Measurements from ENCODE around the gene TAF15.
A peak's percentile ranks its signal among the peaks of the same experiment; 100 is the strongest.

Gene TAF15

DNA sequence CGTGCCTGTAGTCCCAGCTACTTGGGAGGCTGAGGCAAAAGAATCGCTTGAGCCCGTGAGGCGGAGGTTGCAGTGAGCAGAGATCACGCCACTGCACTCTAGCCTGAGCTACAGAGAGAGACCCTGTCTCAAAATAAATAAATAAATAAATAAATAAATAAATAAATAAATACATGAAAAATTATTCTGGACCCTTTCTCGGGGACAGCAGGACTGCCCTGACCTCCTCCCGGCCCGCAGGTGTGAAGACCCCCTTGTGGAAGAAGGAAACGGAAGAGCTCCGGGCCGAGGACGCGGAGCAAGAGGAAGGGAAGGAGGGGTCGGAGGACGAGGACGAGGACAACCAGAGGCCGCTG is 45.5 kb upstream of the TAF15 start:
- no peaks in the 10 kb centered on the region for H3K9me3 ChIP-seq (ENCODE audit: control insufficient read depth, insufficient read depth, low read length)
- H3K79me2 ChIP-seq (ENCODE audit: control insufficient read depth, low read length): no peaks in the 10 kb centered on the region
- peaks cover 6% of the 10 kb centered on the region; the same call in 1 of the 2 replicates for H3K27me3 ChIP-seq (ENCODE audit: control insufficient read depth, low read length)
- TF ChIP-seq, protein P1, sequence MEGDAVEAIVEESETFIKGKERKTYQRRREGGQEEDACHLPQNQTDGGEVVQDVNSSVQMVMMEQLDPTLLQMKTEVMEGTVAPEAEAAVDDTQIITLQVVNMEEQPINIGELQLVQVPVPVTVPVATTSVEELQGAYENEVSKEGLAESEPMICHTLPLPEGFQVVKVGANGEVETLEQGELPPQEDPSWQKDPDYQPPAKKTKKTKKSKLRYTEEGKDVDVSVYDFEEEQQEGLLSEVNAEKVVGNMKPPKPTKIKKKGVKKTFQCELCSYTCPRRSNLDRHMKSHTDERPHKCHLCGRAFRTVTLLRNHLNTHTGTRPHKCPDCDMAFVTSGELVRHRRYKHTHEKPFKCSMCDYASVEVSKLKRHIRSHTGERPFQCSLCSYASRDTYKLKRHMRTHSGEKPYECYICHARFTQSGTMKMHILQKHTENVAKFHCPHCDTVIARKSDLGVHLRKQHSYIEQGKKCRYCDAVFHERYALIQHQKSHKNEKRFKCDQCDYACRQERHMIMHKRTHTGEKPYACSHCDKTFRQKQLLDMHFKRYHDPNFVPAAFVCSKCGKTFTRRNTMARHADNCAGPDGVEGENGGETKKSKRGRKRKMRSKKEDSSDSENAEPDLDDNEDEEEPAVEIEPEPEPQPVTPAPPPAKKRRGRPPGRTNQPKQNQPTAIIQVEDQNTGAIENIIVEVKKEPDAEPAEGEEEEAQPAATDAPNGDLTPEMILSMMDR (IDR thresholded peaks at IDR 0.05; ENCODE audit: low read depth, low read length, poor library complexity, severe bottlenecking): no peak
- TF ChIP-seq EZH2phosphoT487 (IDR thresholded peaks at IDR 0.05; ENCODE audit: borderline replicate concordance, low read length): no peak
- no peaks in the 10 kb centered on the region for H3K9me2 ChIP-seq (replicated peaks; ENCODE audit: control insufficient read depth, low read length)
- no peaks in the 10 kb centered on the region for H3K36me3 ChIP-seq (ENCODE audit: control insufficient read depth, low read length)
- H3K4me2 ChIP-seq (ENCODE audit: low read length): peak overlapping the region; percentile 92
- H3K27ac ChIP-seq (ENCODE audit: low read depth, low read length): no peak overlapping the region
- peaks cover 12% of the 10 kb centered on the region for H3K4me1 ChIP-seq (ENCODE audit: control insufficient read depth, low read length)
- no peaks in the 10 kb centered on the region for H3F3A ChIP-seq (ENCODE audit: control insufficient read depth, insufficient read depth)
- H4K20me1 ChIP-seq (ENCODE audit: control insufficient read depth, insufficient read depth, low read depth, low read length): no peaks in the 10 kb centered on the region
- H3K4me3 ChIP-seq (ENCODE audit: low read length): peak overlapping the region; percentile 83

DNA sequence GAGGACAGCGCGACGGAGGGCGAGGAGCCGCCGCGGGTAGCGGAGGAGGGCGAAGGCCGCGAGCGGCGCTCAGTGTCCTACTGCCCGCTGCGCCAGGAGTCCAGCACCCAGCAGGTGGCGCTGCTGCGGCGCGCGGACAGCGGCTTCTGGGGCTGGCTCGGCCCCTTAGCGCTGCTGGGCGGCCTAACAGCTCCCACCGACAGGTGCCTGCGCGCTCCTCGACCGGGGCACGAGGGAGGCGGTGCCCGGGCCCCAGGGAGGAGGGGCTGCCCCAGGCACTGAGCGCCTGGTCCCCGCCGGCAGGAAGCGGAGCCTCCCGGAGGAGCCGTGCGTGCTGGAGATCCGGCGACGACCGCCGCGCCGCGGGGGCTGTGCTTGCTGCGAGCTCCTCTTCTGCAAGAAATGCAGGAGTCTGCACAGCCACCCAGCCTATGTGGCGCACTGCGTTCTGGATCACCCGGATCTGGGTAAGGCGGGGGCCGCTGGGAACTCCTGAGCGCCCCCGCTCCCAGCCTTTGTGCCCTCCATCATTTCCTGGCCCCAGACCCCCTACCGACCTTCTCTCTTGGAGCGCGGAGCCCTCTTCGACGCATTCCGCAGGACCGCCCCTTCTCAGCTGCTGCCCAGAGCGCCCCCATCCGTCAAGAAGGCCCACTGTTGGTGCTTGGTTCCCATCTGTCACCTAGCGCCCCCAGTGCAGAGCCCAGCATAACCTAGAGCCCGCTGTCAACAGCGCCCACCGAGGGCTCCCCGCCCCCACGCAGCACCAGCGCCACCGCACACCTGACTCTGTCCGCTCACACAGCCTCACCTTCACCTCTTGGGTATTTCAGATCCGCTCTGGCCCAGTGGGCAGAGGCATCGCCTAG is 44.9 kb upstream of the TAF15 start:
- peaks cover 6% of the 10 kb centered on the region; the same call in 1 of the 2 replicates for H3K27me3 ChIP-seq (ENCODE audit: control insufficient read depth, low read length)
- TF ChIP-seq, protein P1 (IDR thresholded peaks at IDR 0.05; ENCODE audit: low read depth, low read length, poor library complexity, severe bottlenecking): peak; percentile 90
- no peak for TF ChIP-seq EZH2phosphoT487 (IDR thresholded peaks at IDR 0.05; ENCODE audit: borderline replicate concordance, low read length)
- peak overlapping the region; percentile 83 for H3K4me3 ChIP-seq (ENCODE audit: low read length)
- no peaks in the 10 kb centered on the region for H3K9me3 ChIP-seq (ENCODE audit: control insufficient read depth, insufficient read depth, low read length)
- no peaks in the 10 kb centered on the region for H3F3A ChIP-seq (ENCODE audit: control insufficient read depth, insufficient read depth)
- peak overlapping the region; percentile 40; the same call in 1 of the 2 replicates for H3K27ac ChIP-seq (ENCODE audit: low read depth, low read length)
- H3K4me2 ChIP-seq (ENCODE audit: low read length): peak overlapping the region; percentile 92
- no peaks in the 10 kb centered on the region for H3K36me3 ChIP-seq (ENCODE audit: control insufficient read depth, low read length)
- H3K4me1 ChIP-seq (ENCODE audit: control insufficient read depth, low read length): peaks cover 12% of the 10 kb centered on the region
- H4K20me1 ChIP-seq (ENCODE audit: control insufficient read depth, insufficient read depth, low read depth, low read length): no peaks in the 10 kb centered on the region
- H3K9me2 ChIP-seq (replicated peaks; ENCODE audit: control insufficient read depth, low read length): no peaks in the 10 kb centered on the region
- no peaks in the 10 kb centered on the region for H3K79me2 ChIP-seq (ENCODE audit: control insufficient read depth, low read length)

GRCh38 chr17:35765086-35765710 is 44.1 kb upstream of the TAF15 start:
- H3K4me2 ChIP-seq (ENCODE audit: low read length): peak overlapping the region; percentile 92
- no peaks in the 10 kb centered on the region for H3K36me3 ChIP-seq (ENCODE audit: control insufficient read depth, low read length)
- no peaks in the 10 kb centered on the region for H3K9me2 ChIP-seq (replicated peaks; ENCODE audit: control insufficient read depth, low read length)
- H3K9me3 ChIP-seq (ENCODE audit: control insufficient read depth, insufficient read depth, low read length): no peaks in the 10 kb centered on the region
- H3K4me1 ChIP-seq (ENCODE audit: control insufficient read depth, low read length): peaks cover 12% of the 10 kb centered on the region
- no peaks in the 10 kb centered on the region for H4K20me1 ChIP-seq (ENCODE audit: control insufficient read depth, insufficient read depth, low read depth, low read length)
- H3K27ac ChIP-seq (ENCODE audit: low read depth, low read length): no peak overlapping the region
- H3K79me2 ChIP-seq (ENCODE audit: control insufficient read depth, low read length): no peaks in the 10 kb centered on the region
- H3K4me3 ChIP-seq (ENCODE audit: low read length): peak overlapping the region; percentile 83
- TF ChIP-seq, protein P1 (IDR thresholded peaks at IDR 0.05; ENCODE audit: low read depth, low read length, poor library complexity, severe bottlenecking): no peak
- TF ChIP-seq EZH2phosphoT487 (IDR thresholded peaks at IDR 0.05; ENCODE audit: borderline replicate concordance, low read length): no peak
- H3F3A ChIP-seq (ENCODE audit: control insufficient read depth, insufficient read depth): no peaks in the 10 kb centered on the region
- H3K27me3 ChIP-seq (ENCODE audit: control insufficient read depth, low read length): peaks cover 6% of the 10 kb centered on the region; the same call in 1 of the 2 replicates
